Brain microvascular endothelial cell (primary cell): ENCODE results near the gene ILK.

Source experiments
- DNase-seq: peaks from one replicate; pipeline ENCODE4 v3.0.0-alpha.2; 2020
- H3K27ac ChIP-seq: fragments of 250-450 bp; sonication (Bioruptor Pico); 2 replicates; pipeline ENCODE4 v1.5.1; 2020; ENCODE audit warnings: mild to moderate bottlenecking, moderate library complexity
- H3K27me3 ChIP-seq: fragments of 250-450 bp; sonication (Bioruptor Pico); replicated peaks from 2 replicates; pipeline ENCODE4 v1.5.1; 2020; ENCODE audit warnings: mild to moderate bottlenecking
- H3K36me3 ChIP-seq: fragments of 250-450 bp; sonication (Bioruptor Pico); replicated peaks from 2 replicates; pipeline ENCODE4 v1.5.1; 2020; ENCODE audit warnings: mild to moderate bottlenecking
- H3K4me3 ChIP-seq: 2 replicates; pipeline ENCODE4 v1.5.1; 2011; ENCODE audit warnings: low read depth, mild to moderate bottlenecking, control low read depth, low read length, moderate library complexity
- CTCF ChIP-seq: IDR thresholded peaks from 2 replicates; pipeline ENCODE4 v1.5.1; 2011; ENCODE audit warnings: low read depth, mild to moderate bottlenecking, moderate library complexity, low read length, control low read depth, inconsistent platforms; ENCODE audit errors: missing control alignments
- in situ Hi-C: cut with HindIII; loops from 2 replicates; pipeline ENCODE4 v1.10.0; 2017; ENCODE audit warnings: low sequenced_read_pairs, low pct_ligation_motif_present

The ILK gene

GRCh38 chr11:6637871-6638270 lies 34.3 kb downstream of the ILK start:
- Histone ChIP-seq H3K27me3 (no peaks in the 10 kb centered on the region), H3K4me3 (no peak overlapping the region), H3K36me3 (no peaks in the 10 kb centered on the region), H3K27ac (no peak overlapping the region)
- in situ Hi-C loops = no loop called here
- no peak for DNase-seq
- TF ChIP-seq CTCF = no peak

- in situ Hi-C loops = no loop called here
- Histone ChIP-seq H3K27me3 (peaks cover 1% of the 10 kb centered on the region), H3K4me3 (no peak overlapping the region), H3K36me3 (no peaks in the 10 kb centered on the region), H3K27ac (no peak overlapping the region)
- no peak for TF ChIP-seq CTCF
- no peak for DNase-seq
These were observed 34.9 kb downstream of the ILK start for GRCh38 chr11:6638429-6638828.

GRCh38 chr11:6640036-6640984 lies 36.7 kb downstream of the ILK start:
- Histone ChIP-seq H3K4me3 (no peak overlapping the region), H3K36me3 (no peaks in the 10 kb centered on the region), H3K27ac (no peak overlapping the region), H3K27me3 (peaks cover 9% of the 10 kb centered on the region)
- TF ChIP-seq CTCF = no peak
- in situ Hi-C loops = no loop called here
- DNase-seq = no peak

- no peak overlapping the region for H3K27ac ChIP-seq
- in situ Hi-C loops = no loop called here
- no peak for TF ChIP-seq CTCF
- no peaks in the 10 kb centered on the region for H3K36me3 ChIP-seq
- H3K27me3 ChIP-seq = peaks cover 9% of the 10 kb centered on the region
- no peak for DNase-seq
- H3K4me3 ChIP-seq = no peak overlapping the region
These were observed 37.6 kb downstream of the ILK start for GRCh38 chr11:6640985-6641701.

GRCh38 chr11:6642957-6643356 lies 39.4 kb downstream of the ILK start:
- H3K27me3 ChIP-seq = peaks cover 11% of the 10 kb centered on the region
- no peak for DNase-seq
- H3K36me3 ChIP-seq = no peaks in the 10 kb centered on the region
- TF ChIP-seq CTCF = no peak
- in situ Hi-C loops = no loop called here
- H3K4me3 ChIP-seq = no peak overlapping the region
- no peak overlapping the region for H3K27ac ChIP-seq
